Activated CD8-positive, alpha-beta memory T cell treated with anti-CD3 and anti-CD28 coated beads for 1 hour (primary cell): ENCODE measurements around the gene PACS1.
A peak's percentile ranks its signal among the peaks of the same experiment; 100 is the strongest.
"Not testable (repeated sequence)": the region's sequence is repeated elsewhere in the genome, so short reads cannot be mapped to it uniquely, and the experiment has no call there.

ENCODE experiments used
- DNase-seq, 2 donors: peaks; one replicate each; pipeline ENCODE4 v3.0.0-alpha.2; 2020; ENCODE audit warnings: low read depth in 1 of 2; ENCODE audit errors: extremely low read depth in 1 of 2

The PACS1 gene

GRCh38 chr11:66267379-66268243, 197.5 kb downstream of the PACS1 start:
- peak; percentile 51 to 83 for DNase-seq

DNA sequence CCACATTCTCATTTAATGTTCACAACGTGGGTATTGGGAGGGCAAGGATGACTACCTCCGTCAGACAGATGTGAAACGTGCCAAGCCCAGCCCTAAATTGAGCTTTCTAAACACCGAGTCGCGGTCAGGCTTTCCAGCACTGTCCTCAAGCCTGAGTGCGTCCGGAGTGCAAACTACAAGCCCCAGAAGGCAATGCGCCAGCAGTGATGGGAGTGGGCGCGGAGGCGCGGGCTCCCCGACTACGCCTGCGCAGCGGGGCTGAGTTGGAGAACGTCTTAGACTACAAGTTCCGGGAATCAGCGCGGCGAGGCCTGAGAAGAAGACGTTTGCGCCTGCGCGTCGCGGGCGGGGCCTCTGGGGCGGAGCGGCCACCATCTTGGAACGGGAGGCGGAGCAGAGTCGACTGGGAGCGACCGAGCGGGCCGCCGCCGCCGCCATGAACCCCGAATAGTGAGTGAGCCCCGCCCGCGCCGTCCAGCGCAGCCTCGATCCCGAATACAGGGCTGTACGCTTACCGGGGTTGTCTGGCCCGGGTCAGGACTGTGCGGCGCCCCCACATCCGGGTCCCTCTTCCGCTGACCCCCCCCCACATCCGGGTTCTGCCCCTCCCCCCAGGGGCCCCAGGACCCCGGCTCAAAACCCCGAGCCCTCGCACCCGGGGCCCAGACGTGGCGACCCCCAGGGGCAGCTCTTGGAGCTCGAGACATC, 198.3 kb downstream of the PACS1 start, which contains the start of gene RAB1B:
RAB1B (plus strand) TSS at position 396 of the 708 bp plus-strand sequence; CDS start at position 437, 41 bp downstream.
- peak; percentile 100 for DNase-seq

- no peak for DNase-seq
Measured at GRCh38 chr11:66268952-66269905, 199.2 kb downstream of the PACS1 start.

GRCh38 chr11:66271816-66272215, 201.7 kb downstream of the PACS1 start:
- no peak for DNase-seq

DNA sequence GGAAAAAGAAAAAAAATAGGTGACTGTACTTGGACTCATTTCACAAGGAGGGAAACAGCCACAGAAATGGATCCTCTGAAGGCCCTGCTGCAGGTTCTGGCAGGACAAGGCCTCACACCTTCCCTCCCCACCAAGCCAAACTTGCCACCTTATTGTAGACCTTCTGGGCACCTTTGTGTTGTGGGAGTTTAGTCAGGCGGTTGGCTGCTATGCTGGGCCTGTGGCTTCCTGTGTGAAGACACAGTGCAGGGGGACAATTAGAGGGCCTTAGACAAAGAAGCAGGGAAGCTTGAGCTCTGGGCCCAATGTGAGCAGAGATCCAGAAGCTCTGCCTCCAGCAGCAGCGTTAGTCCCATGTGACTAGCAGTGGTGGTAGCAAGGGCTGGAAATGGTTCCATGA, 202.5 kb downstream of the PACS1 start:
- DNase-seq: no peak

- no peak for DNase-seq
Measured at GRCh38 chr11:66274219-66274618, 204.1 kb downstream of the PACS1 start.

DNA sequence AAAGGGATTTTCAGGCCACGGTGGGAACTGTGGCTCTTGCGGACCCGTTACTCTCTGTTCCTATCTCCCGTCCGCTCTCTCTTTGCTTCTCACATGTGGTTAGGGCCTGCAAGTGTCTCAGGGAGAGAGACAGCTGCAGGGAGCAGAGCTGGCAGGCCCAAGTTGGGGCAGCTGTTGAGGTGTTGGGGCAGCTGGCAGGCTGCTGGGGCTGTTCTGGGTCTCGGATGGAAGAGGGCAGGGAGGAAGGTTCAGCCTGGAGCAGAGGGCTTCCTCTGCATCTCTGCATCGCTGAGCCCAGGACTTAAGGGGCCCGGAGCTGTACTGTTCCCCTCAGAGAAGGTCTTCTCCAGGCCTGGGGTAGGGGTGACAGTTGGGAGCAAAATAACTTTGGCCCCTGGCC, 205.3 kb downstream of the PACS1 start:
- no peak for DNase-seq

DNA sequence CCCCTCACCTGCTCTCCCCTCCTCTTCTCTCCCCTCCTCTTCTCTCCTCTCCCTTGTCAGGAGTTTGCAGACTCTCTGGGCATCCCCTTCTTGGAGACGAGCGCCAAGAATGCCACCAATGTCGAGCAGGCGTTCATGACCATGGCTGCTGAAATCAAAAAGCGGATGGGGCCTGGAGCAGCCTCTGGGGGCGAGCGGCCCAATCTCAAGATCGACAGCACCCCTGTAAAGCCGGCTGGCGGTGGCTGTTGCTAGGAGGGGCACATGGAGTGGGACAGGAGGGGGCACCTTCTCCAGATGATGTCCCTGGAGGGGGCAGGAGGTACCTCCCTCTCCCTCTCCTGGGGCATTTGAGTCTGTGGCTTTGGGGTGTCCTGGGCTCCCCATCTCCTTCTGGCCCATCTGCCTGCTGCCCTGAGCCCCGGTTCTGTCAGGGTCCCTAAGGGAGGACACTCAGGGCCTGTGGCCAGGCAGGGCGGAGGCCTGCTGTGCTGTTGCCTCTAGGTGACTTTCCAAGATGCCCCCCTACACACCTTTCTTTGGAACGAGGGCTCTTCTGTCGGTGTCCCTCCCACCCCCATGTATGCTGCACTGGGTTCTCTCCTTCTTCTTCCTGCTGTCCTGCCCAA, 206.0 kb downstream of the PACS1 start:
- no peak for DNase-seq

DNA sequence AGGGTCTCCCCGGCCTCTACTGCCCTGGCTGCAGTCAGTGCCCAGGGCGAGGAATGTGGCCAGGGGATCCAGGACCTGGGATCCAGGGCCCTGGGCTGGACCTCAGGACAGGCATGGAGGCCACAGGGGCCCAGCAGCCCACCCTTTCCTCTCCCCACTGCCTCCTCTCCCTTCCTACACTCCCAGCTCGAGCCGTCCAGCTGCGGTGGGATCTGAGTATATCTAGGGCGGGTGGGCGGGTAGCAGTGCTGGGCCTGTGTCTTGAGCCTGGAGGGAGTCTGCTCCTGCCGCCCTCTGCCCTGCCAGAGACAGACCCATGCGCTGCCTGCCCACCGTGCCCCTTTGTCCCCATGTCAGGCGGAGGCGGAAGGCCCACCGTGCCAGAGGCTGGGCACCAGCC, 206.5 kb downstream of the PACS1 start:
- not testable (repeated sequence) for DNase-seq

GRCh38 chr11:66277064-66277463, 207.0 kb downstream of the PACS1 start:
- DNase-seq: not testable (repeated sequence)

- peak in 1 of 2 donors; percentile 37 for DNase-seq
Measured at GRCh38 chr11:66277471-66278362, 207.6 kb downstream of the PACS1 start, which contains the start of gene CNIH2. TSS of gene CNIH2 (plus strand) at chr11:66278175. CDS start at chr11:66278457, 282 bp downstream.

DNA sequence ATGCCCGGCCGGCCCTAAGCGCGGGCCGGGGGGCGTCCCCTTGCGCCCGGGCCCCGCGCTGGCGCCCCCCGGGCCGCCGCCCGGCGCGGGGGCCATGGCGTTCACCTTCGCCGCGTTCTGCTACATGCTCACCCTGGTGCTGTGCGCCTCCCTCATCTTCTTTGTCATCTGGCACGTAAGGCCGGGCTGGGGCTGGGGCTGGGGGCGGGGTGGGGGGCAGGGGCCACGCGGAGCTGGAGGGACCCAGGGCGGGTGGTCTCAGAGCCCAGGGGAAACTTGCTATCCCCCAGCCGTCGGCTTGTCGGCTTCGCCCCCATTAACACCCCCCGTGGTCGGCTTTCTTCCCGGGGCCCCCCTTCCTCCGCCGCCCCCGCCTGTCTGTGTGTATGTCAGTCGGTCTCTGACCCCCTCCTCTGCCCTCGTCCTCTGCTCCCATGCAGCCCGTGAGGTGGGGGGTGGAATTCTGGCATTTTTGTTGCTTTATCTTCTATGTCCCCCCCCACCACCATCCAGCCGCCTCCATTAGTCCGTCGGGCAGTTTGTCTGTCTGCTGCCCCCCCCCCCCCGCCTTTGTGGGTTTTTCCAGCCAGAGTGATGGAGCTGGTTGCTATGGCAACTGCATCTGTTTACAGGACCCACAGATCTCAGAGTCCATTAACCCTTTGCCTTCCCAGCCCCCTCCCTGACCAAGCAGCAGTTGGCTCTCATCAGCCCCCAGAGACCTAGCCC, 208.5 kb downstream of the PACS1 start:
- no peak for DNase-seq

- no peak for DNase-seq
Measured at GRCh38 chr11:66279092-66279734, 209.1 kb downstream of the PACS1 start.

DNA sequence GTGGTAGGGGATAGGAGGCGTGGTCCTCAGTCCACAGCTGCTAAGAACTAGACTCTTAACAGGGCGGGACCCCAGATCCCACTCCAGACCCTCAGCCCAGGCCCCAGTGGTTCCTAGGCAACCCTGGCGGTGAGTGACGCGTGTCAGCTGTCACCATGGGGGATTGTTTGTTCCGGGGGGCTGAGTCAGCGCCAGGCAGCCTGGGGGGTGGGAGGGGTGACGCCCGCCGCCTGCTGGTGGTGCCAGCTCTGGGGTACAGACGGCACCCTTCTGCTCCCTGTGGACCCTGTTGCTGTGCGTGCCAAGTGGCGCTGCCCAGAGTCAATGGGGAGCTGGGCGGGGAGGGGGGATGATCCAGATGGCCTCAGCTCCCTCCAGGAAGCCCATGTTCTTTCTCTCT, 210.4 kb downstream of the PACS1 start:
- DNase-seq: no peak

GRCh38 chr11:66281001-66281400, 210.9 kb downstream of the PACS1 start:
- no peak for DNase-seq

DNA sequence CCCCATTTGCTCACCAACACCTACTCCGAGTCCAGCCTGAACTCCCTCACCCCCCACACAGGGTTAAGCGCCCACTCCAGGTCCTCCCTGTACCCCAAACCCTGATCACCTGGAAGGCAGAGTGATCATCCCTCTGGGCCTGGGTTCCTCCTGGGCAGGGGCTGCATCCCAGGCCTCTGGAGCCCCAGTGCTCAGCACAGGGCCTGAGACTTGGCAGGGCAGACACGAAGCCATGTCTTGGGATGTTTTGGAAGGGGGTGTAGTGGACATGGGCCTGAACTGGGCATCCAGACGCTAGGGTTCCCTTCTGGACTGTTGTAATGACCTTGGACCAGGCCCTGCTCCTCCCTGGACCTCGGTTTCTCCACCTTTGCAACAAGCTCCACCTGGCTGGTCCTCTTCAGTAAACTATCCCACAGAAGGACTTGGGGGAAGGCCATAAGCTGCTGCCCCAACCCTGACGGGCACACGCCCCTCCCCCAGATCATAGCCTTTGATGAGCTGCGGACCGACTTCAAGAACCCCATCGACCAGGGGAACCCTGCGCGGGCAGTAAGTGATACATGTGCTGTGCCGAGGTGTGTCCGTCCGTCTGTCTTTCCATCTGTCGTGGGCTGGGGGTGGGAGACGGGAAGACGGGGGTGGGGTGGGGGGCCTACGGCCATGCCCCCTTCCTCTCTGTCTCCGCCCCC, 211.8 kb downstream of the PACS1 start:
- no peak for DNase-seq
